ENCODE results near the gene KIF25. TPM values are rescaled to one million over a fixed set of nuclear protein-coding genes. Genes with fewer than 3 reads are reported as not detected.

Gene KIF25
- total RNA-seq, 1 experiment from 2014 or later: 0.39 TPM

GRCh38 chr6:168046696-168047095, 49.2 kb downstream of the KIF25 start:
- H3K27ac ChIP-seq (ENCODE audit: low read depth, low read length, poor library complexity, severe bottlenecking): no peak overlapping the region
- no peaks in the 10 kb centered on the region for H3K36me3 ChIP-seq (ENCODE audit: insufficient read depth, low read length, poor library complexity, severe bottlenecking)
- no peak for DNase-seq (ENCODE audit: low spot score)
- H3K27me3 ChIP-seq (replicated peaks; ENCODE audit: insufficient read depth, low read depth, low read length, poor library complexity): no peaks in the 10 kb centered on the region
- H3K4me1 ChIP-seq (ENCODE audit: insufficient read depth, low read length, poor library complexity, severe bottlenecking): no peaks in the 10 kb centered on the region
- ChIA-PET CTCF (no interaction called here), POLR2A (ENCODE audit: low non-redundant PET) (no interaction called here)
- no TSS peak for BruUV-seq (replicated peaks)
- no peaks in the 10 kb centered on the region for H3K9me3 ChIP-seq (ENCODE audit: low read depth, low read length, poor library complexity, severe bottlenecking)
- TF ChIP-seq EZH2 (IDR thresholded peaks at IDR 0.05; ENCODE audit: borderline replicate concordance, low read depth, low read length, poor library complexity, severe bottlenecking) (no peak), CTCF (conservative IDR thresholded peaks at IDR 0.05; ENCODE audit: low read depth, low read length) (no peak)
- intact Hi-C loops (cut with micrococcal nuclease; ENCODE audit: unreplicated experiment): no loop called here
- no peak overlapping the region for H3K4me3 ChIP-seq (ENCODE audit: low read depth, low read length, poor library complexity, severe bottlenecking)

- Histone ChIP-seq H3K9me3 (ENCODE audit: low read depth, low read length, poor library complexity, severe bottlenecking) (no peaks in the 10 kb centered on the region), H3K4me1 (ENCODE audit: insufficient read depth, low read length, poor library complexity, severe bottlenecking) (no peaks in the 10 kb centered on the region), H3K27me3 (replicated peaks; ENCODE audit: insufficient read depth, low read depth, low read length, poor library complexity) (no peaks in the 10 kb centered on the region), H3K4me3 (ENCODE audit: low read depth, low read length, poor library complexity, severe bottlenecking) (no peak overlapping the region), H3K36me3 (ENCODE audit: insufficient read depth, low read length, poor library complexity, severe bottlenecking) (no peaks in the 10 kb centered on the region), H3K27ac (ENCODE audit: low read depth, low read length, poor library complexity, severe bottlenecking) (no peak overlapping the region)
- POLR2A ChIA-PET (ENCODE audit: low non-redundant PET): no interaction called here
- intact Hi-C loops (cut with micrococcal nuclease; ENCODE audit: unreplicated experiment): no loop called here
- TF ChIP-seq EZH2 (IDR thresholded peaks at IDR 0.05; ENCODE audit: borderline replicate concordance, low read depth, low read length, poor library complexity, severe bottlenecking): no peak
- no peak for TF ChIP-seq CTCF (conservative IDR thresholded peaks at IDR 0.05; ENCODE audit: low read depth, low read length)
- CTCF ChIA-PET: no interaction called here
- no TSS peak for BruUV-seq (replicated peaks)
- DNase-seq (ENCODE audit: low spot score): no peak
Observed at GRCh38 chr6:168047841-168048723, 50.6 kb downstream of the KIF25 start.

- ChIA-PET POLR2A (ENCODE audit: low non-redundant PET) (no interaction called here), CTCF (no interaction called here)
- H3K36me3 ChIP-seq (ENCODE audit: insufficient read depth, low read length, poor library complexity, severe bottlenecking): no peaks in the 10 kb centered on the region
- H3K27me3 ChIP-seq (replicated peaks; ENCODE audit: insufficient read depth, low read depth, low read length, poor library complexity): no peaks in the 10 kb centered on the region
- DNase-seq (ENCODE audit: low spot score): no peak
- H3K9me3 ChIP-seq (ENCODE audit: low read depth, low read length, poor library complexity, severe bottlenecking): no peaks in the 10 kb centered on the region
- no peak overlapping the region for H3K4me3 ChIP-seq (ENCODE audit: low read depth, low read length, poor library complexity, severe bottlenecking)
- no TSS peak for BruUV-seq (replicated peaks)
- no peaks in the 10 kb centered on the region for H3K4me1 ChIP-seq (ENCODE audit: insufficient read depth, low read length, poor library complexity, severe bottlenecking)
- intact Hi-C loops (cut with micrococcal nuclease; ENCODE audit: unreplicated experiment): no loop called here
- no peak for TF ChIP-seq EZH2 (IDR thresholded peaks at IDR 0.05; ENCODE audit: borderline replicate concordance, low read depth, low read length, poor library complexity, severe bottlenecking)
- no peak for TF ChIP-seq CTCF (conservative IDR thresholded peaks at IDR 0.05; ENCODE audit: low read depth, low read length)
- no peak overlapping the region for H3K27ac ChIP-seq (ENCODE audit: low read depth, low read length, poor library complexity, severe bottlenecking)
Observed at GRCh38 chr6:168048724-168049025, 51.2 kb downstream of the KIF25 start.
